ENCODE results near the gene E4F1. TPM values are rescaled to one million over a fixed set of nuclear protein-coding genes. Genes with fewer than 3 reads are reported as not detected.

The E4F1 gene
- total and polyA plus RNA-seq, 2 of the 13 experiments (the other 11 are each of a cell fraction or from before 2014, with no cell fraction given): 13.8 to 19.5 TPM

DNA sequence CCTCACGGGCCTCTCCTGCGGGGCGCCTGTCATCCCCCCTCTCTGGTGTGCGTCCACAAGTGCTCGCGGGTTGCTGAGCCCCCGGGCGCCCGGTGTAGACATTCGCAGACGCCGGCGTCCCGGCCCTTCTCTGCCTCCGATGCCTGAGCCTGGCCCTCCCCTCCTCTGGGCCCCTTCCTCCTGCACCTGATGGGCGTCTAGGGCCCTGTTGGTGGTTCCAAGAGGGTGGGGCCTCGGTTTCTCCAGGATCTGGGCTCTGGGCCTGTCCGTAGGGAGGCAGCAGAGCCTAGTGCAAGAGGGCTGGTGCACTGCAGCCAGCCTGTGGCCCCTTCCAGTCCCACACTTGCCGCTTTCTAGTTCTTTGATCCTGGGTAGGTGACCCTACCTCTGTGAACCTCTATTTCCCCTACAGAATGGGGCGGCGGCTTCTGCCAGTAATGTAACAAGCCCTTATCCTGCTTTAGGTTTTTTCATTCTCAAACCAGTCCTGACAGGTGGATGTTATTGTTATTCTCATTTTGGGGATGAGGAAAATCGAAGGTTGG is 623 bp downstream of the E4F1 start (continued):
- TF ChIP-seq, protein P1, sequence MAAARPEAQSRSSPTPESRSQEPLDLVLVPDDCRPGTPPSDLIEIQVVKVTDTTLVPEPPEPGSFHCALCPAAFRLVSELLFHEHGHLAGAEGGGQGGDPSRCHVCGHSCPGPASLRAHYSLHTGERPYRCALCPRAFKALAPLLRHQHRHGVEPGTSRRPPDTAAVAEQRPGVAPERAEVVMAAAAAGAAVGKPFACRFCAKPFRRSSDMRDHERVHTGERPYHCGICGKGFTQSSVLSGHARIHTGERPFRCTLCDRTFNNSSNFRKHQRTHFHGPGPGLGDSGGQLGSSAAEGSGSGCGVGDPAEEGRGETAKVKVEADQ (CRISPR knock-in tag; IDR thresholded peaks at IDR 0.05; ENCODE audit: borderline replicate concordance): 0 out of 2 replicates have a peak, but pooled peaks have one; percentile 21
- no peak for TF ChIP-seq PAWR (CRISPR knock-in tag; IDR thresholded peaks at IDR 0.05; ENCODE audit: borderline replicate concordance)
- TF ChIP-seq, protein P2, sequence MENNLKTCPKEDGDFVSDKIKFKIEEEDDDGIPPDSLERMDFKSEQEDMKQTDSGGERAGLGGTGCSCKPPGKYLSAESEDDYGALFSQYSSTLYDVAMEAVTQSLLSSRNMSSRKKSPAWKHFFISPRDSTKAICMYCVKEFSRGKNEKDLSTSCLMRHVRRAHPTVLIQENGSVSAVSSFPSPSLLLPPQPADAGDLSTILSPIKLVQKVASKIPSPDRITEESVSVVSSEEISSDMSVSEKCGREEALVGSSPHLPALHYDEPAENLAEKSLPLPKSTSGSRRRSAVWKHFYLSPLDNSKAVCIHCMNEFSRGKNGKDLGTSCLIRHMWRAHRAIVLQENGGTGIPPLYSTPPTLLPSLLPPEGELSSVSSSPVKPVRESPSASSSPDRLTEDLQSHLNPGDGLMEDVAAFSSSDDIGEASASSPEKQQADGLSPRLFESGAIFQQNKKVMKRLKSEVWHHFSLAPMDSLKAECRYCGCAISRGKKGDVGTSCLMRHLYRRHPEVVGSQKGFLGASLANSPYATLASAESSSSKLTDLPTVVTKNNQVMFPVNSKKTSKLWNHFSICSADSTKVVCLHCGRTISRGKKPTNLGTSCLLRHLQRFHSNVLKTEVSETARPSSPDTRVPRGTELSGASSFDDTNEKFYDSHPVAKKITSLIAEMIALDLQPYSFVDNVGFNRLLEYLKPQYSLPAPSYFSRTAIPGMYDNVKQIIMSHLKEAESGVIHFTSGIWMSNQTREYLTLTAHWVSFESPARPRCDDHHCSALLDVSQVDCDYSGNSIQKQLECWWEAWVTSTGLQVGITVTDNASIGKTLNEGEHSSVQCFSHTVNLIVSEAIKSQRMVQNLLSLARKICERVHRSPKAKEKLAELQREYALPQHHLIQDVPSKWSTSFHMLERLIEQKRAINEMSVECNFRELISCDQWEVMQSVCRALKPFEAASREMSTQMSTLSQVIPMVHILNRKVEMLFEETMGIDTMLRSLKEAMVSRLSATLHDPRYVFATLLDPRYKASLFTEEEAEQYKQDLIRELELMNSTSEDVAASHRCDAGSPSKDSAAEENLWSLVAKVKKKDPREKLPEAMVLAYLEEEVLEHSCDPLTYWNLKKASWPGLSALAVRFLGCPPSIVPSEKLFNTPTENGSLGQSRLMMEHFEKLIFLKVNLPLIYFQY (CRISPR knock-in tag; IDR thresholded peaks at IDR 0.05; ENCODE audit: borderline replicate concordance): no peak
- TF ChIP-seq ZMYM3 (CRISPR knock-in tag; IDR thresholded peaks at IDR 0.05): no peak
- TF ChIP-seq ZNF558 (CRISPR knock-in tag; IDR thresholded peaks at IDR 0.05; ENCODE audit: borderline replicate concordance): no peak
- no peak for TF ChIP-seq MAFF (IDR thresholded peaks at IDR 0.05; ENCODE audit: low read depth, low read length)
- TF ChIP-seq, protein P3, sequence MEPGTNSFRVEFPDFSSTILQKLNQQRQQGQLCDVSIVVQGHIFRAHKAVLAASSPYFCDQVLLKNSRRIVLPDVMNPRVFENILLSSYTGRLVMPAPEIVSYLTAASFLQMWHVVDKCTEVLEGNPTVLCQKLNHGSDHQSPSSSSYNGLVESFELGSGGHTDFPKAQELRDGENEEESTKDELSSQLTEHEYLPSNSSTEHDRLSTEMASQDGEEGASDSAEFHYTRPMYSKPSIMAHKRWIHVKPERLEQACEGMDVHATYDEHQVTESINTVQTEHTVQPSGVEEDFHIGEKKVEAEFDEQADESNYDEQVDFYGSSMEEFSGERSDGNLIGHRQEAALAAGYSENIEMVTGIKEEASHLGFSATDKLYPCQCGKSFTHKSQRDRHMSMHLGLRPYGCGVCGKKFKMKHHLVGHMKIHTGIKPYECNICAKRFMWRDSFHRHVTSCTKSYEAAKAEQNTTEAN (CRISPR knock-in tag; conservative IDR thresholded peaks at IDR 0.05): no peak
- TF ChIP-seq RBAK (CRISPR knock-in tag; IDR thresholded peaks at IDR 0.05): no peak
- TF ChIP-seq, protein P4, sequence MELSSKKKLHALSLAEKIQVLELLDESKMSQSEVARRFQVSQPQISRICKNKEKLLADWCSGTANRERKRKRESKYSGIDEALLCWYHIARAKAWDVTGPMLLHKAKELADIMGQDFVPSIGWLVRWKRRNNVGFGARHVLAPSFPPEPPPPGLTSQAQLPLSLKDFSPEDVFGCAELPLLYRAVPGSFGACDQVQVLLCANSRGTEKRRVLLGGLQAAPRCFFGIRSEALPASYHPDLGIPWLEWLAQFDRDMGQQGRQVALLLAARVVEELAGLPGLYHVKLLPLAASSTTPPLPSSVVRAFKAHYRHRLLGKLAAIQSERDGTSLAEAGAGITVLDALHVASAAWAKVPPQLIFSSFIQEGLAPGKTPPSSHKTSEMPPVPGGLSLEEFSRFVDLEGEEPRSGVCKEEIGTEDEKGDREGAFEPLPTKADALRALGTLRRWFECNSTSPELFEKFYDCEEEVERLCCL (CRISPR knock-in tag; IDR thresholded peaks at IDR 0.05; ENCODE audit: borderline replicate concordance): no peak
- no peak; the same call in 1 of the 2 replicates for TF ChIP-seq NKX3-1 (CRISPR knock-in tag; IDR thresholded peaks at IDR 0.05)
- no peak for TF ChIP-seq TP53 (CRISPR knock-in tag; conservative IDR thresholded peaks at IDR 0.05)
- TF ChIP-seq ZFP62 (CRISPR knock-in tag; IDR thresholded peaks at IDR 0.05): no peak
- TF ChIP-seq HDAC1 (CRISPR knock-in tag; IDR thresholded peaks at IDR 0.05): no peak
- 0 out of 2 replicates have a peak, but pooled peaks have one; percentile 2 for TF ChIP-seq ZNF451 (CRISPR knock-in tag; IDR thresholded peaks at IDR 0.05)
- TF ChIP-seq TCF12 (IDR thresholded peaks at IDR 0.05): no peak
- TF ChIP-seq TCF12 (CRISPR knock-in tag; IDR thresholded peaks at IDR 0.05): no peak
- TF ChIP-seq KMT2B (CRISPR knock-in tag; IDR thresholded peaks at IDR 0.05): 0 out of 2 replicates have a peak, but pooled peaks have one; percentile 15
- no peak for TF ChIP-seq SMYD3 (CRISPR knock-in tag; IDR thresholded peaks at IDR 0.05)
- no peak for TF ChIP-seq FOXP1 (IDR thresholded peaks at IDR 0.05)
- no peak for TF ChIP-seq FOXP1 (CRISPR knock-in tag; IDR thresholded peaks at IDR 0.05)
- no peak for TF ChIP-seq ESRRA (CRISPR knock-in tag; IDR thresholded peaks at IDR 0.05; ENCODE audit: low read depth)
- TF ChIP-seq MZF1 (CRISPR knock-in tag; IDR thresholded peaks at IDR 0.05; ENCODE audit: borderline replicate concordance): no peak
- TF ChIP-seq ZMYM4 (CRISPR knock-in tag; IDR thresholded peaks at IDR 0.05): no peak
